ENCODE measurements around the gene ZNF438.

DNA sequence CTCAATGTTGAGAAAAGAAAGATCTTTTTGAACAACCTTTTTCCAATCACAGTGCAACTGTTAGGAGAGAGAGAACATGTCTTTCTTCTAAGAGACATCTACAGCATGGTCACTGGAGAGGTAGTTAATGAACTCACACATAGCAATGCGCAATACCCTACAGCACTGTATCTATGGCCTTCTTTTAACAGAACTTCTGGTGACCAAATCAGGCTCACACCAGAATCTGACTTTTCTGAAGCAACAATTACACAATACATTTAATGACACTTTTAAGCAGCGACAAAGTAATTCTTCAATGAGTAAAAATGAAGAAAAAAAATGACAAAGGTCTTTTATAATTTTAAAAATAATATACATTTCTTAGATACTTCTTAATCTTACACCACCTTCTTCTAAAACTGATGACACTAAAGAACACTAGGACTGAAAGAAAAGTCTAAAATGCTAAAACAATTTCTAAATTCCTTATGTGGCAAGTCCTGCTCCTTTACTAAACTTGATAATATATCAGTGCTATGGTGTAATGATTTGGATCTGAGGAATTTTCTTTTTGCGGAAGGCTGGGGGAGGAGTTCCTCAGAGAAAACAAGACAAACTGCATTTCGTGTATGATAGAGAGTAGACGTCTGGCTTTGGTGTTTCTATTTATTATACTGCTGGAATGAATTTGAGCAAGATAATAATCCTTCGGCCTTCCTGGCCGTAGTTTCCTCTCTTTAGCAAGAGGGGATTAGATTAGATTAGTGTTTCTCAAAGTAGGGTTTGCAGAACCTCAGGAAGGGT is 166.3 kb downstream of the ZNF438 start:
- TF ChIP-seq, protein P1, sequence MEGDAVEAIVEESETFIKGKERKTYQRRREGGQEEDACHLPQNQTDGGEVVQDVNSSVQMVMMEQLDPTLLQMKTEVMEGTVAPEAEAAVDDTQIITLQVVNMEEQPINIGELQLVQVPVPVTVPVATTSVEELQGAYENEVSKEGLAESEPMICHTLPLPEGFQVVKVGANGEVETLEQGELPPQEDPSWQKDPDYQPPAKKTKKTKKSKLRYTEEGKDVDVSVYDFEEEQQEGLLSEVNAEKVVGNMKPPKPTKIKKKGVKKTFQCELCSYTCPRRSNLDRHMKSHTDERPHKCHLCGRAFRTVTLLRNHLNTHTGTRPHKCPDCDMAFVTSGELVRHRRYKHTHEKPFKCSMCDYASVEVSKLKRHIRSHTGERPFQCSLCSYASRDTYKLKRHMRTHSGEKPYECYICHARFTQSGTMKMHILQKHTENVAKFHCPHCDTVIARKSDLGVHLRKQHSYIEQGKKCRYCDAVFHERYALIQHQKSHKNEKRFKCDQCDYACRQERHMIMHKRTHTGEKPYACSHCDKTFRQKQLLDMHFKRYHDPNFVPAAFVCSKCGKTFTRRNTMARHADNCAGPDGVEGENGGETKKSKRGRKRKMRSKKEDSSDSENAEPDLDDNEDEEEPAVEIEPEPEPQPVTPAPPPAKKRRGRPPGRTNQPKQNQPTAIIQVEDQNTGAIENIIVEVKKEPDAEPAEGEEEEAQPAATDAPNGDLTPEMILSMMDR (IDR thresholded peaks at IDR 0.05): no peak
- TF ChIP-seq POLR2A (IDR thresholded peaks at IDR 0.05): no peak
